Central memory CD4-positive, alpha-beta T cell (primary cell): Measurements from ENCODE around the gene ADD1.
A peak's percentile ranks its signal among the peaks of the same experiment; 100 is the strongest.

ENCODE experiments used
- DNase-seq: peaks from one replicate; pipeline ENCODE4 v3.0.0; 2022

The ADD1 gene

GRCh38 chr4:2804973-2805501 lies 38.6 kb upstream of the ADD1 start:
- DNase-seq = no peak

GRCh38 chr4:2805712-2806389 lies 37.8 kb upstream of the ADD1 start:
- no peak for DNase-seq

- no peak for DNase-seq
Measured at GRCh38 chr4:2806390-2807355, 37.0 kb upstream of the ADD1 start.

- DNase-seq = no peak
Measured at GRCh38 chr4:2807571-2807970, 36.1 kb upstream of the ADD1 start.

- DNase-seq = no peak
Measured at GRCh38 chr4:2808001-2808400, 35.6 kb upstream of the ADD1 start.

- no peak for DNase-seq
Measured at GRCh38 chr4:2809610-2810180, 33.9 kb upstream of the ADD1 start.

- DNase-seq = no peak
Measured at GRCh38 chr4:2810388-2810787, 33.3 kb upstream of the ADD1 start.

- peak; percentile 51 for DNase-seq
Measured at GRCh38 chr4:2811830-2812611, 31.6 kb upstream of the ADD1 start.

- no peak for DNase-seq
Measured at GRCh38 chr4:2812612-2813354, 30.9 kb upstream of the ADD1 start.

- no peak for DNase-seq
Measured at GRCh38 chr4:2813446-2814405, 29.9 kb upstream of the ADD1 start.

- DNase-seq = no peak
Measured at GRCh38 chr4:2814627-2815270, 28.9 kb upstream of the ADD1 start.

GRCh38 chr4:2816401-2816954 lies 27.2 kb upstream of the ADD1 start:
- no peak for DNase-seq

- DNase-seq = no peak
Measured at GRCh38 chr4:2817137-2817536, 26.5 kb upstream of the ADD1 start.

GRCh38 chr4:2817701-2818350 lies 25.8 kb upstream of the ADD1 start:
- DNase-seq = no peak

- no peak for DNase-seq
Measured at GRCh38 chr4:2818351-2818939, 25.2 kb upstream of the ADD1 start.

GRCh38 chr4:2819244-2820215 lies 24.1 kb upstream of the ADD1 start:
- no peak for DNase-seq

GRCh38 chr4:2820216-2820982 lies 23.2 kb upstream of the ADD1 start:
- no peak for DNase-seq
